Activated CD8-positive, alpha-beta T cell treated with anti-CD3 and anti-CD28 coated beads, Interleukin-2, amount 10 ng/mL, durations not matched to agents 7 days and 5 days (primary cell): ENCODE measurements around the gene FSTL4. TPM values are rescaled to one million over a fixed set of nuclear protein-coding genes. Genes with fewer than 3 reads are reported as not detected.
"Not testable (repeated sequence)": the region's sequence is repeated elsewhere in the genome, so short reads cannot be mapped to it uniquely, and the experiment has no call there.

Experiments
- ATAC-seq: fragments of 150-1000 bp; cut with Tn5 transposase; one replicate; pipeline ENCODE4 v1.10.0; 2021; ENCODE audit warnings: moderate library complexity
- CTCF ChIA-PET: fragments of 350-600 bp; sonication (Branson Sonifier 250); formaldehyde crosslinking; loops from one replicate; lab custom pipeline; 2021; ENCODE audit warnings: antibody characterized with exemption; lab: Charles Lee
- POLR2A ChIA-PET: fragments of 350-600 bp; sonication (Branson Sonifier 250); formaldehyde crosslinking; loops from one replicate; lab custom pipeline; 2021; ENCODE audit warnings: antibody characterized with exemption; lab: Charles Lee
- DNase-seq: peaks from one replicate; pipeline ENCODE4 v3.0.0-alpha.2; 2020
- H3K27ac Mint-ChIP-seq: one replicate; pipeline ENCODE4 v1.8.0; 2021; ENCODE audit warnings: mild to moderate bottlenecking, mixed read lengths
- H3K27me3 Mint-ChIP-seq: one replicate; pipeline ENCODE4 v1.8.0; 2021; ENCODE audit warnings: low read depth, mixed read lengths
- H3K36me3 Mint-ChIP-seq: one replicate; pipeline ENCODE4 v1.8.0; 2021; ENCODE audit warnings: low read depth, mixed read lengths
- H3K4me1 Mint-ChIP-seq: one replicate; pipeline ENCODE4 v1.8.0; 2021; ENCODE audit warnings: low read depth, mixed read lengths
- H3K4me3 Mint-ChIP-seq: one replicate; pipeline ENCODE4 v1.8.0; 2021; ENCODE audit warnings: mild to moderate bottlenecking, mixed read lengths
- H3K9me3 Mint-ChIP-seq: one replicate; pipeline ENCODE4 v1.8.0; 2022; ENCODE audit warnings: mixed read lengths; ENCODE audit not compliant: insufficient read depth
- total RNA-seq, 2 experiments: library from RNA; stranded (reverse); gene quantifications; one replicate each; pipeline ENCODE4 v1.2.3, GENCODE V29; 2021

The FSTL4 gene
- total RNA-seq, 2 experiments from 2014 or later: not detected

GRCh38 chr5:133396187-133396741, 216.1 kb downstream of the FSTL4 start:
- ATAC-seq (no peak), DNase-seq (peak; percentile 18)
- no peak overlapping the region for H3K27ac Mint-ChIP-seq
- H3K4me3 Mint-ChIP-seq: no peak overlapping the region
- ChIA-PET CTCF (interaction anchor here (1.4 to 4.7 kb wide), 3 partner anchors 10 to 84 kb away, joined by 3 to 34 read pairs (median 4); no protein-coding TSS in a partner anchor), POLR2A (no interaction called here)
- peaks cover 31% of the 10 kb centered on the region for H3K4me1 Mint-ChIP-seq
- H3K9me3 Mint-ChIP-seq: no peaks in the 10 kb centered on the region
- no peaks in the 10 kb centered on the region for H3K27me3 Mint-ChIP-seq
- H3K36me3 Mint-ChIP-seq: no peaks in the 10 kb centered on the region

DNA sequence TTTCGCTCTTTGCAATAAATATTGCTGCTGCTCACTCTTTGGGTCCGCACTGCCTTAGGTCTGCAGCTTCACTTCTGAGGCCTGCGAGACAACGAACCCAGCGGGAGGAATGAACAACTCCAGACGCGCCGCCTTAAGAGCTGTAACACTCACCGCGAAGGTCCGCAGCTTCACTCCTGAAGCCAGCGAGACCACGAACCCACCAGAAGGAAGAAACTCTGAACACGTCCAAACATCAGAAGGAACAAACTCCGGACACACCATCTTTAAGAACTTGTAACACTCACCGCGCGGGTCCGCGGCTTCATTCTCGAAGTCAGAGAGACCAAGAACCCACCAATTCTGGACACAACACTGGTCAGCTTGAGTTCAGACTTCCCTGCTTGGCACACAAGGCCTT, 217.1 kb downstream of the FSTL4 start:
- H3K4me3 Mint-ChIP-seq, H3K27ac Mint-ChIP-seq, H3K9me3 Mint-ChIP-seq, H3K36me3 Mint-ChIP-seq, H3K27me3 Mint-ChIP-seq, ATAC-seq, POLR2A ChIA-PET: not testable (repeated sequence)
- CTCF ChIA-PET: interaction anchor here (4.7 kb wide), 1 partner anchor 29 kb away, joined by 34 read pairs; no protein-coding TSS in a partner anchor
- peaks cover 31% of the 10 kb centered on the region for H3K4me1 Mint-ChIP-seq
- DNase-seq: peak; percentile 14

- CTCF ChIA-PET, POLR2A ChIA-PET, ATAC-seq, H3K9me3 Mint-ChIP-seq, H3K4me3 Mint-ChIP-seq, H3K27ac Mint-ChIP-seq, H3K36me3 Mint-ChIP-seq, H3K27me3 Mint-ChIP-seq: not testable (repeated sequence)
- peak; percentile 9 for DNase-seq
- H3K4me1 Mint-ChIP-seq: peaks cover 29% of the 10 kb centered on the region
These were observed 217.9 kb downstream of the FSTL4 start for GRCh38 chr5:133394477-133394817.

GRCh38 chr5:133393776-133394476, 218.4 kb downstream of the FSTL4 start:
- Mint-ChIP-seq H3K36me3 (no peaks in the 10 kb centered on the region), H3K27me3 (peaks cover 9% of the 10 kb centered on the region), H3K4me3 (no peak overlapping the region), H3K27ac (no peak overlapping the region), H3K4me1 (peaks cover 23% of the 10 kb centered on the region), H3K9me3 (no peaks in the 10 kb centered on the region)
- no peak for ATAC-seq
- ChIA-PET POLR2A (no interaction called here), CTCF (no interaction called here)
- DNase-seq: peak; percentile 18

DNA sequence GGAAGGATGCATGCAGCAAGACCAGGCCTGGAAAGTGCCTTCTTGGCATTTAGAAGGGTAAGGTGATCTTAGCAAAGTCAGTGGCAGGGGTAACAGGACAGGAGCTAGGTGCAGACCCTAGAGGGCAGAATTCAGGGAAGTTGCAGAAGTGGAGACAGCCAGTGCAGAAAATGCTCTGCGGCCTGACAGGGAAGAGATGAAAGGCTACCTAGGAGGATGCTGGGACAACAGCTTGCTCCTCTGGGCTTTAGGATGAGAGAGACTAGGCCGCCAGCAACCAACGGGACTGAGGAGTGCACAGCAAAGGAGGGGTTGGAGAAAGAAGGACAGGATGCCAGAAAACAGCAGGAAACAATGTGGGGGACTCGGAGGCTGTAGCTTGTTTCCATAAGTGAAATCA, 219.9 kb downstream of the FSTL4 start:
- ATAC-seq (no peak), DNase-seq (peak; percentile 11)
- POLR2A ChIA-PET: no interaction called here
- Mint-ChIP-seq H3K36me3 (no peaks in the 10 kb centered on the region), H3K4me1 (peaks cover 9% of the 10 kb centered on the region), H3K4me3 (no peak overlapping the region), H3K27ac (no peak overlapping the region), H3K27me3 (peaks cover 20% of the 10 kb centered on the region), H3K9me3 (no peaks in the 10 kb centered on the region)
- CTCF ChIA-PET: no interaction called here

- Mint-ChIP-seq H3K27me3 (peaks cover 23% of the 10 kb centered on the region), H3K4me1 (peaks cover 2% of the 10 kb centered on the region), H3K36me3 (no peaks in the 10 kb centered on the region), H3K27ac (no peak overlapping the region), H3K9me3 (no peaks in the 10 kb centered on the region), H3K4me3 (no peak overlapping the region)
- peak; percentile 7 for DNase-seq
- POLR2A ChIA-PET: no interaction called here
- ATAC-seq: no peak
- CTCF ChIA-PET: no interaction called here
These were observed 220.8 kb downstream of the FSTL4 start for GRCh38 chr5:133391354-133392136.

GRCh38 chr5:133390416-133391353, 221.7 kb downstream of the FSTL4 start:
- POLR2A ChIA-PET: no interaction called here
- Mint-ChIP-seq H3K4me1 (no peaks in the 10 kb centered on the region), H3K27me3 (peaks cover 28% of the 10 kb centered on the region), H3K9me3 (no peaks in the 10 kb centered on the region), H3K27ac (no peak overlapping the region), H3K36me3 (no peaks in the 10 kb centered on the region), H3K4me3 (no peak overlapping the region)
- ATAC-seq: no peak
- no peak for DNase-seq
- CTCF ChIA-PET: interaction anchor here (0.8 to 2.1 kb wide), 2 partner anchors 24 to 33 kb away, joined by 3 to 9 read pairs; no protein-coding TSS in a partner anchor

DNA sequence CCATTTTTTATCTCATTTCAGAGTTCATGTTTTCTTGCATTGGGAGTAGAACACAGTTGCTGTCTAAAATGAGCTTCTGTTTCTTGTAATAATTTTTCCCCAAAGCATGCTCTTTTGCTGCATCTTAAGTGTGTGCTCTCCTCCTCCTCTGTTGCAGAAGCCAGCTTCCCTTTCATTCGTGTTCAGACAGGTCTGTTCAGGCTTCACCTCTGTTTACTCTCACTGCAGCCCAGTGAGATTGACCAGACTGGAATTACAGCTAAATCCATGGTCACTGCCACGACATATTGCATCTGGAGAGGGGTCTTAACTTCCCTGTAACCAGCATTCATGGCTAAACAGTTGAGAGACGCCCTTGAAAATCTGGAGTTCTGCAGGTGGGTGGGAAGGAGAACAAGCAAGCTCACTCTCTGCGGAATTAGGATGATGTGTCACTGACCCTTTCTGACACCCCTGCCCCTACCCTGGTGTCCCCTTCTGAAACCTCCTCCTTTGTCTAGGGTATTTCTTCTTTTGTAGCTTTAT, 223.2 kb downstream of the FSTL4 start:
- Mint-ChIP-seq H3K27ac (no peak overlapping the region), H3K4me1 (no peaks in the 10 kb centered on the region), H3K4me3 (no peak overlapping the region), H3K36me3 (no peaks in the 10 kb centered on the region), H3K27me3 (peaks cover 28% of the 10 kb centered on the region), H3K9me3 (no peaks in the 10 kb centered on the region)
- POLR2A ChIA-PET: no interaction called here
- CTCF ChIA-PET: interaction anchor here (0.7 to 2.1 kb wide), 2 partner anchors 35 to 1778 kb away, joined by 3 to 9 read pairs; no protein-coding TSS in a partner anchor
- ATAC-seq: no peak
- DNase-seq: no peak

DNA sequence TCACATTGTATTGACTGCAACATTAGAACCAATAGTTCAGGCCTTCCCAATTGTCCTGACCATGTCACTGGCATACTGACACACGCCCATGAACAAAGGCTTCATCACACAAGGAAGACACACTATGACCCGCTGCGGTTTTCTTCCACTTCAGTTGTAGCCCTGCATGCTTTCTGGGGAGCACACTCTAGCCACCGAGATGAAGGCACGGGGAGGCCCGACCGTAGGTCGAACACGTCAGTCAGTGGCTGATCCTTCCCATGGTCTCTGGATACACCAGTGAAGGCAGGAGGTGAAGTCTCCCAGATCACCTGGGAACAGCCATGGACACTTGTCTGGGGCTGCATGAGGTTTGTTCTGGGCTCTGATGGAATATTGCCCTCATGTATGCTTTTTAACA, 224.7 kb downstream of the FSTL4 start:
- Mint-ChIP-seq H3K27me3 (peaks cover 34% of the 10 kb centered on the region), H3K4me1 (no peaks in the 10 kb centered on the region), H3K4me3 (no peak overlapping the region), H3K36me3 (no peaks in the 10 kb centered on the region), H3K9me3 (no peaks in the 10 kb centered on the region), H3K27ac (no peak overlapping the region)
- POLR2A ChIA-PET: no interaction called here
- CTCF ChIA-PET: no interaction called here
- DNase-seq: no peak
- ATAC-seq: no peak

GRCh38 chr5:133387091-133387490, 225.2 kb downstream of the FSTL4 start:
- no peak overlapping the region for H3K4me3 Mint-ChIP-seq
- no peaks in the 10 kb centered on the region for H3K36me3 Mint-ChIP-seq
- no peak overlapping the region for H3K27ac Mint-ChIP-seq
- H3K9me3 Mint-ChIP-seq: no peaks in the 10 kb centered on the region
- H3K4me1 Mint-ChIP-seq: no peaks in the 10 kb centered on the region
- ChIA-PET CTCF (no interaction called here), POLR2A (no interaction called here)
- ATAC-seq (no peak), DNase-seq (no peak)
- peaks cover 34% of the 10 kb centered on the region for H3K27me3 Mint-ChIP-seq

- Mint-ChIP-seq H3K9me3 (no peaks in the 10 kb centered on the region), H3K4me3 (no peak overlapping the region), H3K27ac (no peak overlapping the region), H3K4me1 (no peaks in the 10 kb centered on the region), H3K27me3 (peaks cover 34% of the 10 kb centered on the region), H3K36me3 (no peaks in the 10 kb centered on the region)
- ATAC-seq (no peak), DNase-seq (no peak)
- POLR2A ChIA-PET: no interaction called here
- CTCF ChIA-PET: no interaction called here
These were observed 225.7 kb downstream of the FSTL4 start for GRCh38 chr5:133386662-133387061.
